ENCODE measurements around the gene PAWR.
"Not testable (repeated sequence)": the region's sequence is repeated elsewhere in the genome, so short reads cannot be mapped to it uniquely, and the experiment has no call there.

The PAWR gene

GRCh38 chr12:79652521-79652920, 38.2 kb downstream of the PAWR start:
- peaks cover 2 to 15% of the 10 kb centered on the region in 2 donors for H3K36me3 ChIP-seq (replicated peaks in 1 of 2; ENCODE audit: control insufficient read depth in 2 of 2, insufficient read depth in 2 of 2, low read length in 2 of 2)
- H4K8ac ChIP-seq (ENCODE audit: low read depth, low read length) = no peak overlapping the region
- no peak overlapping the region for H3K9ac ChIP-seq (ENCODE audit: low read depth, low read length, poor library complexity)
- H3K27ac ChIP-seq (replicated peaks; ENCODE audit: low read length) = no peak overlapping the region
- no peaks in the 10 kb centered on the region for H3K27me3 ChIP-seq (ENCODE audit: control insufficient read depth in 3 of 3, insufficient read depth in 3 of 3, low read depth in 1 of 3, low read length in 3 of 3)
- no peaks in the 10 kb centered on the region for H3K79me1 ChIP-seq (ENCODE audit: low read depth, low read length)
- peaks cover 1 to 12% of the 10 kb centered on the region in 2 donors for H3K9me3 ChIP-seq (replicated peaks in 1 of 2; ENCODE audit: control insufficient read depth in 2 of 2, insufficient read depth in 1 of 2, low read depth in 1 of 2, low read length in 2 of 2)
- no peak overlapping the region for H2AK5ac ChIP-seq (ENCODE audit: low read depth, low read length)
- H3K4ac ChIP-seq (ENCODE audit: low read length) = no peak overlapping the region
- no peaks in the 10 kb centered on the region for H3K4me1 ChIP-seq (ENCODE audit: control insufficient read depth in 2 of 2, insufficient read depth in 1 of 2, low read depth in 1 of 2, low read length in 2 of 2)
- H4K91ac ChIP-seq (ENCODE audit: low read depth, low read length, poor library complexity) = no peak overlapping the region
- no peak overlapping the region for H2BK12ac ChIP-seq (ENCODE audit: low read length)
- no peak overlapping the region for H3K23ac ChIP-seq (ENCODE audit: low read depth, low read length, poor library complexity)
- no peak for DNase-seq (ENCODE audit: low spot score)
- no peak overlapping the region for H3K4me3 ChIP-seq (ENCODE audit: low read length in 2 of 2)
- WGBS, 2 donors (ENCODE audit: extremely low coverage in 2 of 2, insufficient read length in 2 of 2, insufficient replicate concordance in 1 of 2) = no CpG with 5 or more reads among the region's 1 CpG
- no peak overlapping the region for H2BK120ac ChIP-seq (ENCODE audit: low read depth, low read length)
- H3K4me2 ChIP-seq (ENCODE audit: insufficient read depth, low read length, poor library complexity, severe bottlenecking) = no peak overlapping the region
- no peak overlapping the region for H3K14ac ChIP-seq (ENCODE audit: low read length)
- H2BK15ac ChIP-seq (ENCODE audit: low read length) = no peak overlapping the region
- no peak overlapping the region for H3K18ac ChIP-seq (ENCODE audit: low read length)
- H2BK5ac ChIP-seq (ENCODE audit: low read length) = no peak overlapping the region
- no peak overlapping the region for H2AFZ ChIP-seq (ENCODE audit: low read length)

DNA sequence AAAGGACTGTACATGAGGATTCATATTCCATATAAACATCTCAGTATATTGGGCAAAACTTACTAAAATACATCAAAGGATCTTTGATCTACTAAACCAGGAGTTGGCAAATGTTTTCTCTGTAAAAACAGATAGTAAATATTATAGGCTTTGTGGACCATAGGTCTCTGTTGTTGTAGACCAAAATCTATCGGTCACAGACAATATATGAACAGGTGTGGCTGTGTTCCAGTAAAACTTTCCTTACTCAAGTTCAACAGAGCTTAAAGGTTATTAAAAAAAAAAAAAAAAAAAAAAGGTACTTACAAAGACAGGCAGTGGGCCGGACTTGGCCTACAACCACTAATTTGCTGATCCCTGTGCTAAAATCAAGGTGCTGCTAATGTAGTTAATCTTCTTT, 40.3 kb downstream of the PAWR start:
- H3K4ac ChIP-seq (ENCODE audit: low read length) = no peak overlapping the region
- no peak overlapping the region for H2BK15ac ChIP-seq (ENCODE audit: low read length)
- no peak overlapping the region for H4K8ac ChIP-seq (ENCODE audit: low read depth, low read length)
- H3K9ac ChIP-seq (ENCODE audit: low read depth, low read length, poor library complexity) = no peak overlapping the region
- WGBS, 2 donors (ENCODE audit: extremely low coverage in 2 of 2, insufficient read length in 2 of 2, insufficient replicate concordance in 1 of 2) = no CpG with 5 or more reads among the region's 2 CpGs
- H2AFZ ChIP-seq (ENCODE audit: low read length) = no peak overlapping the region
- no peak overlapping the region for H3K14ac ChIP-seq (ENCODE audit: low read length)
- H3K27me3 ChIP-seq (ENCODE audit: control insufficient read depth in 3 of 3, insufficient read depth in 3 of 3, low read depth in 1 of 3, low read length in 3 of 3) = no peaks in the 10 kb centered on the region
- peaks cover 0 to 6% of the 10 kb centered on the region in 2 donors for H3K36me3 ChIP-seq (replicated peaks in 1 of 2; ENCODE audit: control insufficient read depth in 2 of 2, insufficient read depth in 2 of 2, low read length in 2 of 2)
- no peak overlapping the region for H2BK120ac ChIP-seq (ENCODE audit: low read depth, low read length)
- H3K4me2 ChIP-seq (ENCODE audit: insufficient read depth, low read length, poor library complexity, severe bottlenecking) = no peak overlapping the region
- peaks cover 0 to 4% of the 10 kb centered on the region in 2 donors for H3K9me3 ChIP-seq (replicated peaks in 1 of 2; ENCODE audit: control insufficient read depth in 2 of 2, insufficient read depth in 1 of 2, low read depth in 1 of 2, low read length in 2 of 2)
- no peaks in the 10 kb centered on the region for H3K79me1 ChIP-seq (ENCODE audit: low read depth, low read length)
- H2BK5ac ChIP-seq (ENCODE audit: low read length) = no peak overlapping the region
- peaks cover 0 to 2% of the 10 kb centered on the region in 2 donors for H3K4me1 ChIP-seq (ENCODE audit: control insufficient read depth in 2 of 2, insufficient read depth in 1 of 2, low read depth in 1 of 2, low read length in 2 of 2)
- H4K91ac ChIP-seq (ENCODE audit: low read depth, low read length, poor library complexity) = no peak overlapping the region
- H3K27ac ChIP-seq (replicated peaks; ENCODE audit: low read length) = no peak overlapping the region
- DNase-seq (ENCODE audit: low spot score) = no peak
- no peak overlapping the region for H3K23ac ChIP-seq (ENCODE audit: low read depth, low read length, poor library complexity)
- no peak overlapping the region for H2BK12ac ChIP-seq (ENCODE audit: low read length)
- no peak overlapping the region for H3K18ac ChIP-seq (ENCODE audit: low read length)
- no peak overlapping the region for H2AK5ac ChIP-seq (ENCODE audit: low read depth, low read length)
- H3K4me3 ChIP-seq (ENCODE audit: low read length in 2 of 2) = no peak overlapping the region

DNA sequence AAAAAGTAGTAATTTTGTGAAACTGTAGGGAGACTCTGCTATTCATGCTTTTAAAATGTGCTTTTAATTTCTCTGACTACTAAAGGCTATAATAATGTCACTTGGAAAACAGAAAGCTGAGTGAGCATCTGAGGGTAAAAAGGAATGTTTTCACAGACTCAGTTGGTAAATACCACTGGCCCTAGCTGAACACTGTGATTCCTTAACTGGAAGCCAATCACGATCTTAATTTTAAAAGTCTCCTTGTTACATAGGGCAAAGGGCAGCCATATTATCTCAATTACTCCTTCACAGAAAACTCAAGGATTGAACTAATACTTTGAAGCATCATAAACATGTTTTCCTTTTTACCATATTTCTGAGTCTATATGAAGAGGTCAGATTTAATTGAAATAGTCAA, 41.9 kb downstream of the PAWR start:
- Histone ChIP-seq H3K14ac (ENCODE audit: low read length) (no peak overlapping the region), H2BK120ac (ENCODE audit: low read depth, low read length) (no peak overlapping the region), H3K27ac (replicated peaks; ENCODE audit: low read length) (no peak overlapping the region), H2BK12ac (ENCODE audit: low read length) (no peak overlapping the region), H2AK5ac (ENCODE audit: low read depth, low read length) (no peak overlapping the region), H3K4me1 (ENCODE audit: control insufficient read depth in 2 of 2, insufficient read depth in 1 of 2, low read depth in 1 of 2, low read length in 2 of 2) (peaks cover 0 to 2% of the 10 kb centered on the region in 2 donors), H3K27me3 (ENCODE audit: control insufficient read depth in 3 of 3, insufficient read depth in 3 of 3, low read depth in 1 of 3, low read length in 3 of 3) (no peaks in the 10 kb centered on the region), H3K9ac (ENCODE audit: low read depth, low read length, poor library complexity) (no peak overlapping the region), H3K4me2 (ENCODE audit: insufficient read depth, low read length, poor library complexity, severe bottlenecking) (no peak overlapping the region), H3K18ac (ENCODE audit: low read length) (no peak overlapping the region), H3K4ac (ENCODE audit: low read length) (no peak overlapping the region), H2AFZ (ENCODE audit: low read length) (no peak overlapping the region), H3K4me3 (ENCODE audit: low read length in 2 of 2) (no peak overlapping the region), H3K36me3 (replicated peaks in 1 of 2; ENCODE audit: control insufficient read depth in 2 of 2, insufficient read depth in 2 of 2, low read length in 2 of 2) (peaks cover 0 to 6% of the 10 kb centered on the region in 2 donors), H3K79me1 (ENCODE audit: low read depth, low read length) (no peaks in the 10 kb centered on the region), H3K9me3 (replicated peaks in 1 of 2; ENCODE audit: control insufficient read depth in 2 of 2, insufficient read depth in 1 of 2, low read depth in 1 of 2, low read length in 2 of 2) (peaks cover 0 to 4% of the 10 kb centered on the region in 2 donors), H3K23ac (ENCODE audit: low read depth, low read length, poor library complexity) (no peak overlapping the region), H2BK15ac (ENCODE audit: low read length) (no peak overlapping the region), H4K91ac (ENCODE audit: low read depth, low read length, poor library complexity) (no peak overlapping the region), H2BK5ac (ENCODE audit: low read length) (no peak overlapping the region), H4K8ac (ENCODE audit: low read depth, low read length) (no peak overlapping the region)
- DNase-seq (ENCODE audit: low spot score) = no peak
- WGBS, 2 donors (ENCODE audit: extremely low coverage in 2 of 2, insufficient read length in 2 of 2, insufficient replicate concordance in 1 of 2) = no CpG with 5 or more reads among the region's 1 CpG

- not testable (repeated sequence) for DNase-seq (ENCODE audit: low spot score); H3K9me3 ChIP-seq (replicated peaks in 1 of 2; ENCODE audit: control insufficient read depth in 2 of 2, insufficient read depth in 1 of 2, low read depth in 1 of 2, low read length in 2 of 2); H3K14ac ChIP-seq (ENCODE audit: low read length); H2BK15ac ChIP-seq (ENCODE audit: low read length); H3K36me3 ChIP-seq (replicated peaks in 1 of 2; ENCODE audit: control insufficient read depth in 2 of 2, insufficient read depth in 2 of 2, low read length in 2 of 2); H4K8ac ChIP-seq (ENCODE audit: low read depth, low read length); H3K79me1 ChIP-seq (ENCODE audit: low read depth, low read length); H3K27me3 ChIP-seq (ENCODE audit: control insufficient read depth in 3 of 3, insufficient read depth in 3 of 3, low read depth in 1 of 3, low read length in 3 of 3); H2AFZ ChIP-seq (ENCODE audit: low read length); H2BK12ac ChIP-seq (ENCODE audit: low read length); H3K4me2 ChIP-seq (ENCODE audit: insufficient read depth, low read length, poor library complexity, severe bottlenecking); H3K4me3 ChIP-seq (ENCODE audit: low read length in 2 of 2); H3K23ac ChIP-seq (ENCODE audit: low read depth, low read length, poor library complexity); H2AK5ac ChIP-seq (ENCODE audit: low read depth, low read length); H3K4ac ChIP-seq (ENCODE audit: low read length); H2BK5ac ChIP-seq (ENCODE audit: low read length); H2BK120ac ChIP-seq (ENCODE audit: low read depth, low read length); H3K18ac ChIP-seq (ENCODE audit: low read length); H3K27ac ChIP-seq (replicated peaks; ENCODE audit: low read length); H3K9ac ChIP-seq (ENCODE audit: low read depth, low read length, poor library complexity); H4K91ac ChIP-seq (ENCODE audit: low read depth, low read length, poor library complexity); H3K4me1 ChIP-seq (ENCODE audit: control insufficient read depth in 2 of 2, insufficient read depth in 1 of 2, low read depth in 1 of 2, low read length in 2 of 2)
- no CpG with 5 or more reads among the region's 4 CpGs for WGBS, 2 donors (ENCODE audit: extremely low coverage in 2 of 2, insufficient read length in 2 of 2, insufficient replicate concordance in 1 of 2)
Measured at GRCh38 chr12:79646843-79647242, 43.9 kb downstream of the PAWR start.
